ENCODE measurements around the gene TMEM41B. TPM values are rescaled to one million over a fixed set of nuclear protein-coding genes. Genes with fewer than 3 reads are reported as not detected.

TMEM41B gene
- total RNA-seq, 1 donor from 2014 or later: 33.4 TPM

DNA sequence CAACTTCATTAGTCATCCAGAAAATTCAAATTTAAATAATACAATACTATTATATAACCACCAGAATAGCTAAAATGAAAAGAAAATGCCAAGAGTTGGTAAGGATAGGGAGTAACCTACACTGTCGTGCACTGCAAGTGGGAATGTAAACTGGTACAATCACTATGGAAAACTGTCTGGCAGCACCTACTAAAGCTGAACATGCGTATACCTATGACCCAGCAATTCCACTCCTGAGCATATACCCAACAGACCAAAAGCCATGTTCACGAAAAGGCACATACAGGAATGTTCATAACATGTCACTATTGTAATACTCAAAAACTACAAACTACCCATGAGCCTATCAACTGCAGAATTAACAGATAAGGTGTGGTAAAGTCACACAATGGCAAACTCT lies 81.9 kb downstream of the TMEM41B start:
- Mint-ChIP-seq H3K36me3 (ENCODE audit: low read depth) (no peaks in the 10 kb centered on the region), H3K9me3 (no peaks in the 10 kb centered on the region), H3K4me3 (no peak overlapping the region), H3K27me3 (ENCODE audit: low read depth) (no peaks in the 10 kb centered on the region), H3K4me1 (peaks cover 45% of the 10 kb centered on the region), H3K27ac (ENCODE audit: unreplicated experiment) (no peak overlapping the region)
- DNase-seq (ENCODE audit: low read depth, low spot score): no peak
- TF ChIP-seq, protein P1, sequence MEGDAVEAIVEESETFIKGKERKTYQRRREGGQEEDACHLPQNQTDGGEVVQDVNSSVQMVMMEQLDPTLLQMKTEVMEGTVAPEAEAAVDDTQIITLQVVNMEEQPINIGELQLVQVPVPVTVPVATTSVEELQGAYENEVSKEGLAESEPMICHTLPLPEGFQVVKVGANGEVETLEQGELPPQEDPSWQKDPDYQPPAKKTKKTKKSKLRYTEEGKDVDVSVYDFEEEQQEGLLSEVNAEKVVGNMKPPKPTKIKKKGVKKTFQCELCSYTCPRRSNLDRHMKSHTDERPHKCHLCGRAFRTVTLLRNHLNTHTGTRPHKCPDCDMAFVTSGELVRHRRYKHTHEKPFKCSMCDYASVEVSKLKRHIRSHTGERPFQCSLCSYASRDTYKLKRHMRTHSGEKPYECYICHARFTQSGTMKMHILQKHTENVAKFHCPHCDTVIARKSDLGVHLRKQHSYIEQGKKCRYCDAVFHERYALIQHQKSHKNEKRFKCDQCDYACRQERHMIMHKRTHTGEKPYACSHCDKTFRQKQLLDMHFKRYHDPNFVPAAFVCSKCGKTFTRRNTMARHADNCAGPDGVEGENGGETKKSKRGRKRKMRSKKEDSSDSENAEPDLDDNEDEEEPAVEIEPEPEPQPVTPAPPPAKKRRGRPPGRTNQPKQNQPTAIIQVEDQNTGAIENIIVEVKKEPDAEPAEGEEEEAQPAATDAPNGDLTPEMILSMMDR (conservative IDR thresholded peaks at IDR 0.05): no peak

DNA sequence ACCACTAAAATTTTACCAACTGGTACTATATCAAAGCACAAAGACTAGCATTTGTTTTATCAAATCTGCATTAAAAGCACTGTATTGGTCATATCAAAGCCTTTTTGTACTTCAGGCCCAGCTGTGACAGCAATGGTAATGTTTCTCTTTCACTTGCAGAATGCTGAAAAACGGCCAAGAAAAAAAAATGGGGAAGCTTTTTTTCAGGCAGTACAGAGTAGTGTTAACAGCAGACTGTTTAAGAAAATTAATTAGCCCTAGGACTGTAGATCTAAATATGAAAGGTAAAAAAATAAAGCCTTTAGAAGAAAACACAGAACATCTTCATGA lies 82.6 kb downstream of the TMEM41B start:
- no peaks in the 10 kb centered on the region for H3K36me3 Mint-ChIP-seq (ENCODE audit: low read depth)
- H3K4me1 Mint-ChIP-seq: peaks cover 45% of the 10 kb centered on the region
- no peak overlapping the region for H3K4me3 Mint-ChIP-seq
- peak overlapping the region; percentile 28 for H3K27ac Mint-ChIP-seq (ENCODE audit: unreplicated experiment)
- TF ChIP-seq, protein P1 (conservative IDR thresholded peaks at IDR 0.05): no peak
- H3K27me3 Mint-ChIP-seq (ENCODE audit: low read depth): no peaks in the 10 kb centered on the region
- no peak for DNase-seq (ENCODE audit: low read depth, low spot score)
- no peaks in the 10 kb centered on the region for H3K9me3 Mint-ChIP-seq

Other genes starting within 250 kb of the TMEM41B start
- 7.5 and 11.0 TPM in 2 replicates for gene SCUBE2, start 223.0 kb downstream of the TMEM41B start, total RNA-seq
- gene DENND5A, start 49.2 kb downstream of the TMEM41B start, total RNA-seq: 113 and 116 TPM in 2 replicates
- 199 and 223 TPM in 2 replicates for gene IPO7, start 70.1 kb upstream of the TMEM41B start, total RNA-seq
- 35.0 and 39.1 TPM in 2 replicates for gene ZNF143, start 146.4 kb upstream of the TMEM41B start, total RNA-seq